Stimulated activated effector memory CD8-positive, alpha-beta T cell treated with anti-CD3 and anti-CD28 coated beads, Interleukin-12 subunit alpha, Interleukin-12 subunit beta, amount 100 ng/mL, for 72 hours (primary cell): Measurements from ENCODE around the gene BTBD3.
A peak's percentile ranks its signal among the peaks of the same experiment; 100 is the strongest.

Experiments used
- ATAC-seq: fragments of 150-1000 bp; cut with Tn5 transposase; 2 replicates; pipeline ENCODE4 v1.10.0; 2021
- DNase-seq, 2 donors: peaks; one replicate each; pipeline ENCODE4 v3.0.0; 2021 to 2022; ENCODE audit warnings: low spot score in 2 of 2
- H3K27ac Mint-ChIP-seq: one replicate; pipeline ENCODE4 v1.8.0; 2022; ENCODE audit warnings: mild to moderate bottlenecking, mixed read lengths
- H3K36me3 Mint-ChIP-seq: one replicate; pipeline ENCODE4 v1.8.0; 2022; ENCODE audit warnings: mild to moderate bottlenecking, mixed read lengths
- H3K4me1 Mint-ChIP-seq: one replicate; pipeline ENCODE4 v1.8.0; 2022; ENCODE audit warnings: mixed read lengths
- H3K4me3 Mint-ChIP-seq: one replicate; pipeline ENCODE4 v1.8.0; 2022; ENCODE audit warnings: mild to moderate bottlenecking, mixed read lengths
- H3K9me3 Mint-ChIP-seq: one replicate; pipeline ENCODE4 v1.8.0; 2022; ENCODE audit warnings: mixed read lengths

Gene BTBD3

DNA sequence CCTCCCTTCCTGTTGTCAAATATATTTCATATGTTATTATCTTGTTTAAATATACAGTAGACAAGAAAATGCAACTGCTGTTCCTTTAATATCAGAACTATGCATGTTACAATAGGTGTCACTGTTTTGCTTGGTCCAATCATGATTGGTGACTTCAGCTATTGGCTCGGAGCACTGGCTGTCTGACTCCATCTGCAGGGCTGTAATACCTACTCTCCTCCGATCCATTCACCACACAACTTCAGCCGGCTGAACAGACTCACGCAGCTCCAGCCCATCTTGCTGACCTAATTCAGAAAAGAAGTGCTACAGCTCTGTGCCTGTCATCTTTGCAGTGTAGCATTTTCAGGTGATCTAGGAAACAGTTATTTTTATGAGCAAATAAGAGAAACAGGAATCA is at the start of gene BTBD3:
Gene BTBD3, plus strand, starts transcription at position 231 of the 400 bp plus-strand sequence. CDS start 383 bp downstream, outside the sequence.
- H3K9me3 Mint-ChIP-seq, result peaks cover 7% of the 10 kb centered on the region
- H3K36me3 Mint-ChIP-seq, result no peaks in the 10 kb centered on the region
- DNase-seq (no peak), ATAC-seq (no peak)
- H3K27ac Mint-ChIP-seq, result no peak within 1 kb of the TSS
- no peaks in the 10 kb centered on the region for H3K4me1 Mint-ChIP-seq
- H3K4me3 Mint-ChIP-seq, result no peak within 1 kb of the TSS

DNA sequence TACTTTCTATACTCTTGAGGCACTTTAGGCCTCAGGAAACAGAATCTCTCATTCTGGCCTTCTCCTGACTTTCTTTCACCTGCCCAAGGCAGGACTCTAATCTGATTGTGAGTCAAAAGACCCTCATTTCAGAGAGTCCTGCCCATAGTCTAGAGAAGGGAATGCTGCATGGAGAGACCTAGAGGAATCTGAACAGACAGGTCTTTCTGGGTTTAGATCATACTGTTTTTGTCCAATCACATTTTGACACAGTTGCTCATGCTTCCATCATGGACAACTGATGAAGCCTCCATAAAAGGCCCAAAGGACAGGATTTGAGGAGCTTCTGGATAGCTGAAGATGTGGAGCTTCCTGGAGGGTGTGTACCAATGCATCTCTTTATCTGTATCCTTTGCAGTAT is 48.1 kb upstream of the BTBD3 start:
- Mint-ChIP-seq H3K36me3 (no peaks in the 10 kb centered on the region), H3K9me3 (peaks cover 35% of the 10 kb centered on the region), H3K4me1 (no peaks in the 10 kb centered on the region), H3K27ac (no peak overlapping the region), H3K4me3 (no peak overlapping the region)
- ATAC-seq (no peak), DNase-seq (no peak)

DNA sequence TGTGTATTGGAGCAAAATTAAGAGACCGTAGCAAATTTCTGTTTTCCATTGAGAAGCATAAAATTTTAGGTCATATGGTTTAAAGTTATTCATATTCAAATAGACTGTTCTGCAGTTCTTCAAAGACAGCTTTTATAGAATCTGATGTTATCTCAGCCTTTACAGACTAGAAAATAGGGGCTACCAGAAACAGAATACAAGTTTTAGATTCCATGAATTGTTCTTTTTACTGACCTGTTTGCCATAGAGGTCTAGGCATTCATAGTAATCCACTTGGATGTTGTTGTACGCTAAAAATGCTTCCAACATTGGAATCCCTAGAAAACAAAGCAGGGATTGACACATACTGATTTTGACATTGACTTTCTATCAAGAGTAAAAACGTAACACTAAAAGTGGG is 47.3 kb upstream of the BTBD3 start:
- no peak for DNase-seq
- Mint-ChIP-seq H3K4me3 (no peak overlapping the region), H3K4me1 (no peaks in the 10 kb centered on the region), H3K9me3 (peaks cover 31% of the 10 kb centered on the region), H3K36me3 (no peaks in the 10 kb centered on the region), H3K27ac (no peak overlapping the region)
- no peak for ATAC-seq

DNA sequence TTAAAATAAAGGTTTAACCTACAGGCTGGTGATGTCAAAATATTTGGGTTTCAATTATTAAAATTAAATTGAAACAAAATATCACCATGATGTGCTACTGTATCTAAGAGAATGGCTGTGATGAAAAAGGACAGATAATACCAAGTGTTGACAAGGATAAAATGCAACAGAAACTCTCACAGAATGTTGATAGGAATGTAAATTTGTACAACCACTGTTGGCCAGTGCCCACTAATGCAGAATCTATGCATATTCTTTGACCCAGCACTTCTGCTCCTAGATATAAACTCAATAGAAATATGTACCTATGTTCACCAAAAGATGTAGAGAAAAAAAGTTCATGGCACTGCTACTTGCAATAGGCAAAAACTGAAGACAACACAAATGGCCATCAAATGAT is 41.1 kb upstream of the BTBD3 start:
- Mint-ChIP-seq H3K4me3 (no peak overlapping the region), H3K9me3 (peaks cover 27% of the 10 kb centered on the region), H3K36me3 (no peaks in the 10 kb centered on the region), H3K27ac (no peak overlapping the region), H3K4me1 (no peaks in the 10 kb centered on the region)
- DNase-seq, result no peak
- no peak for ATAC-seq

DNA sequence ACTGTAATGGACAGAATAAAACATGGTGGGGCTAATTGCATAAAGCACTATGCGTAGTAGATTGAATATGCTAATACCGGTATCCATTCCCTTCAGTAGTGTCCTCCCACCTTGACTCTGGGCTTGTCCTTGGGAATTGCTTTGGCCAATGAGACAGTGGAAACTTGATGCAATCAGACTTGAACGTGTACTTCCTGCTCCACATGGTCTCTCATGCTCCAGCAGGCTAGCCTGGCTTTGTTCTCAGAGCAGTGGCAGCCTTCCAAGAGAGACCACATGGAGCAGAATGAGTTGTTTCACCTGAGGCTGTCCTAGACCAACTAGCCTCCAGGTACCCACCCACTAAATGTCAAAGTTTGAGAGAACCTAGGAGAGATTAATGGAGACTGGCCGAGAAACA is 37.0 kb upstream of the BTBD3 start:
- Mint-ChIP-seq H3K4me1 (no peaks in the 10 kb centered on the region), H3K27ac (no peak overlapping the region), H3K9me3 (peaks cover 9% of the 10 kb centered on the region), H3K4me3 (no peak overlapping the region), H3K36me3 (no peaks in the 10 kb centered on the region)
- DNase-seq, result no peak
- ATAC-seq, result no peak

DNA sequence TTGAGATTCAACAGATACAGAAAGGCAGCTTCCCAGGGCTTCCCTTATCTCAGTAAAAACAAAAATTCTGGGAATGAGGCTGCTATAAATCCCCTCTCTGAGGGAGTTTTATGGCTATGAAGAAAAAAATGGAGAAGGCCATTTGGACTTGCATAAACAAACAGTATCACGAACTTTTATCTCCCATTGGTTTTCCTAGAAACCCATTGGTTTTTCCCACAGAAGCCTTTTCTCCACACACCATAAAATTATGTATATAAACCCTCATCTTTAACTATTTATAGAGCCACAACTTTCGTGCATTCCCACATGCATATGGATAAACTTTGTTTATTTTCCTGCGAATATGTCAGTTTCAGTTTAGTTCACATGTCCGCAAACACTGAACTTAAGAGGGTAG is 36.2 kb upstream of the BTBD3 start:
- H3K9me3 Mint-ChIP-seq, result peaks cover 4% of the 10 kb centered on the region
- no peaks in the 10 kb centered on the region for H3K36me3 Mint-ChIP-seq
- no peaks in the 10 kb centered on the region for H3K4me1 Mint-ChIP-seq
- H3K4me3 Mint-ChIP-seq, result no peak overlapping the region
- H3K27ac Mint-ChIP-seq, result no peak overlapping the region
- DNase-seq, result no peak
- no peak for ATAC-seq

DNA sequence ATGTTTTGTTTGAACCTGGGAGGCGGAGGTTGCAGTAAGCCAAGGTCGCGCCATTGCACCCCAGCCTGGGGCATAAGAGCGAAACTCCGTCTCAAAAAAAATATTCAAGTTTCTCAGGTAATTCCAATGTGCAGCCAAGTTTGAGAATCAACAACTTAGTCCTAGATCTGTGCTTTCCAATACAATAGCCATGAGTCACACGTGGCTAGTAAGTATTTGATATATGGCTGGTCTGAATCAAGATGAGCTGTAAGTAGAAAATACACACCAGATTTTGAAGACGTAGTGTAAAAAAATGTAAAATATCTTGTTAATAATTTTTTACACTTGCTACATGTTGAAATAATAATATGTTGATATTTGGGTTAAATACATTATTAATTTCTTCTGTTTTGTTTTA is 35.0 kb upstream of the BTBD3 start:
- ATAC-seq (no peak), DNase-seq (no peak)
- Mint-ChIP-seq H3K36me3 (no peaks in the 10 kb centered on the region), H3K27ac (no peak overlapping the region), H3K4me3 (no peak overlapping the region), H3K4me1 (no peaks in the 10 kb centered on the region), H3K9me3 (no peaks in the 10 kb centered on the region)

DNA sequence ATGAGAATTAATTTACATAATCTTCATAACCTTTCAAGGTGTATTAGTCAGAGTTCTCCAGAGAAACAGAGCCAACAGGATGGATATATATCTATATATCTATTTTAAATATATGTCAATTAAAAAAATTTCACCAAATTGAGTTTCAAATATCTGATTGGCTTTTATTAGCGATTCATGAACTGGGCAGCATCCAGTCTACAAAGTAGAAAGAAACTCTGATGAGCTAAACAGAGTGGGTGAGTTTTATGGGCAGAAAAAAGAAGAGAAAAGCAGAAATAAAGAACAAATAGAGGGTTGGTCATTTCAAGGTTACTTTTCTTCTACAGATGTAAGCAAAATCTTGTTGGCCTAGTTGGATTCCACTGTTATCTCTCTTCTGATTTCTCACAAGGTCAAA is 29.0 kb upstream of the BTBD3 start:
- Mint-ChIP-seq H3K9me3 (peaks cover 2% of the 10 kb centered on the region), H3K4me3 (no peak overlapping the region), H3K4me1 (no peaks in the 10 kb centered on the region), H3K27ac (no peak overlapping the region), H3K36me3 (no peaks in the 10 kb centered on the region)
- DNase-seq (no peak), ATAC-seq (no peak)

DNA sequence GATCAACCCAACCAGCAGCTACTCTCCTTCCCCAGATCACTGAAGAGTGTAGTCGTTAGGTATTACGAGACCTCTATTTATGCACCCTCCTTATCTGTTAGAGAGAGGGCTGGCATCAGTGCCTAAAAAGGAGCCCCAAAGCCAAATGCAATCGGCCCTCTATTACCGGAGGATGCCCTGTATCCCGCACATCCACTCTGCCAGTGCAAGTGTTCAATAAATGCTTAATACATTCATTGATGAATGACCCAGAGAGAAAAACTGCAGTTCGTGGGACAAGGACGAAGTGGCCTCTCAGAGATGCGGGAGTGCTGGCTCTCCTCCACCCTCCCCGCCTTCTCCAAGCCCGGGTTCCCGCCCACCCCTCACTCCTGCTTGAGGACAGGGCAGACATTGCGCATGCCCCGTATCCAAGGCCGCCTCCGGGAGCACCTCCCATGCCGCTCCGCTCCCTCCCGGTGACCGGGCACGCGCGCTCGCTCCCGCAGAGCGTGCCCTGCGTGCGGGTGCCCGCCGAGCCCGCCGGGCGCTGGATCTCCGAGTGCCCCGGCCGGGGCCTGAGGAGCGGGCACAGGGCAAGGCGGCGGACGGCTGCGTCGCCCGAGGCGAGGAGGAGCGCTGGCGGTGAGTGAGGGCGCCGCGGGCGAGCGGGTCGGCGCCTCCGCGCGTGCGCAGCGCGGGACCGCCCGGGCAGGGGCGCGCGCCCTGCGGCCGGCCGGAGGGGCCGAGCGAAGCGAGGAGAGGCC is 27.2 kb upstream of the BTBD3 start:
- Mint-ChIP-seq H3K4me3 (no peak overlapping the region), H3K9me3 (peaks cover 5% of the 10 kb centered on the region), H3K4me1 (no peaks in the 10 kb centered on the region), H3K27ac (no peak overlapping the region), H3K36me3 (no peaks in the 10 kb centered on the region)
- ATAC-seq (peak; percentile 47), DNase-seq (no peak)

DNA sequence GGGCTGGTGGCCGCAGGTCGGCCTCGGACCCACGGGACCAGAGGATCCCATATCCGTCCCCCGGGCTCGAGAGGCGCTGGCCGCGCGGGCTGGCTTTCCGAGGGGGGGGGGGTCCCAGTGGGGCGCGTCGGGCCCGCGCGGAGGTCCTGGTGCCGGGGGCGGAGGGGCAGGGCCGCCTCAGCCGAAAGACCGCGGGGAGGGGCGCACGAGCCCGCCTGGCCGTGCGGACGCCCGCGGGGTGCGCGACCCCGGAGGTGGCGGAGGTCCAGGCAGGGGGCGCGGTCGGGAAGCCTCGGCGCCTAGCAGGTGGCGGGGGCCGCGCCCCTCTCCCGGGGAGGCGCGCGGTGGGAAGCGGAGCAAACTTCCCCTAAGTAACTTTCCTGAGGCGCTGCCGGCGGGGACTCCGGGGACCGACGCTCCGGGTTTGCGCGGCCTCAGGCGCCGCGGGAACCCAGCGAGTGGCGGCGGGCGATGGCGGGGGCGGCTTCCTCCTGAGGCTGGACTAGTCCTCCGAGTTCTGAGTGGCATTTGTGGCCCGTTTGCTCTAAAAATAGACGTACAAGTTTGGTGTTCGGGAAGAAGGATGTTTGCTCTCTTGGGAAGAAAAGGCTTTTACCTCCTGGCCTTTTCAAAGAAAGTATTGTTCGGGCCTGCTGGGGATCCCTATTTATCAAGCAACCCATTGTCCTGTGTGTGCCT is 26.5 kb upstream of the BTBD3 start:
- H3K36me3 Mint-ChIP-seq, result no peaks in the 10 kb centered on the region
- DNase-seq, result no peak
- H3K27ac Mint-ChIP-seq, result no peak overlapping the region
- no peak for ATAC-seq
- no peak overlapping the region for H3K4me3 Mint-ChIP-seq
- H3K9me3 Mint-ChIP-seq, result peaks cover 10% of the 10 kb centered on the region
- no peaks in the 10 kb centered on the region for H3K4me1 Mint-ChIP-seq

DNA sequence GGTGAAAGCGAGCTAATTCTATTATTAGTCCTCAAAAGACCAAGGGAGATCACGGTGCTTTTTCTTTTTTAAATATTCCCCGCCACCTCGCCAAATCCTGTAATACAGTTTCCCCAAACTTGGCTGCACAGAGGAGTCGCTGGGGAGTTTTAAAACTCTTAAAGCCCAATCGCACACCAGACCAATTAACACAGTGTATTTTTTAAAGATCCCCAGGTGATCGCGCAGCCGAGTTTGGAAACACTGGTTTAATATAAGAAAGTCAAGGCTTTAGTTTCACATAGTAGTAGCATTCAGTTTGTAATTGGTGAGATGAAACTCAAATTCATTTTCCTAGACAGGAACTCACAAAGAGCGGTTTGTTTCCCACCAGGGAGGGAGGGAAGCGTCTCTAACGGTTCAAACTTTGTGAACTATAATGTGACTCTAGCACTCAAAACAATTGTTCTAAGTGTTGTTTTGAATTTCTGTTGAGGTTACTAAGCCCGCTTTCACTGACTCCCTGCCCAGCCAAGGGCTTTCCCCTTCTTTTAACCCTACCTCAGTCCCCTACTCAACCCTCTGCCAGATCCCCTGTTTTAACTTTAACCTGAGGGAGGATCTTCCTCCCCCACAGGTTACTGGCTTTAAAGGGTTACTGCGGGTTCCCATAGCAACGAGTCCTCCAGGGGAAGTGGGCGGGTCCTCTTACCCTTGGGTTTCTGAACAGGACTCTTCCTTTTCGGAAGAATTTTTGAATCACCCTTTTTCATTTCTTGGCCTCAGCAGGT is 25.7 kb upstream of the BTBD3 start:
- DNase-seq, result no peak
- H3K9me3 Mint-ChIP-seq, result peaks cover 11% of the 10 kb centered on the region
- H3K4me3 Mint-ChIP-seq, result no peak overlapping the region
- H3K4me1 Mint-ChIP-seq, result no peaks in the 10 kb centered on the region
- H3K36me3 Mint-ChIP-seq, result no peaks in the 10 kb centered on the region
- no peak for ATAC-seq
- no peak overlapping the region for H3K27ac Mint-ChIP-seq

DNA sequence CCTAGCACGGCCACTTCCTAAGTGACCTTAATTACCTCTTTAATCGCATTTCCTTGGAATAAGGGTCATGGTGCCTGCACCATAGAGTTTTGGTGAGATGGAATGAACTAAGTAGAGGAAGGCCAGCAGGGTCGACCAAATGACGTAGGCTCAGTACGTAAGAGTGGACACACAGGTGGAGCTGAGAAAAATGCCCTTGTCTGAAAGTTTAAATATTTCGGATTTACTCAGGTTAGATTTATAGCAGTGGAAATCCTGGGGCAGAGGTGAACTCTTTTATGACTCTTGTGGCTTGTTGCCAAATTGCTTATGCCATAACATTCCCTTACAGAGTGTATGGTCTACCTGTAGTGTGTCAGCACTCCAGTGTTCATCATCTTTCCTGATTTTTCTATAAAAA is 23.6 kb upstream of the BTBD3 start:
- no peaks in the 10 kb centered on the region for H3K4me1 Mint-ChIP-seq
- DNase-seq (no peak), ATAC-seq (no peak)
- H3K9me3 Mint-ChIP-seq, result peaks cover 18% of the 10 kb centered on the region
- no peak overlapping the region for H3K27ac Mint-ChIP-seq
- no peak overlapping the region for H3K4me3 Mint-ChIP-seq
- no peaks in the 10 kb centered on the region for H3K36me3 Mint-ChIP-seq

DNA sequence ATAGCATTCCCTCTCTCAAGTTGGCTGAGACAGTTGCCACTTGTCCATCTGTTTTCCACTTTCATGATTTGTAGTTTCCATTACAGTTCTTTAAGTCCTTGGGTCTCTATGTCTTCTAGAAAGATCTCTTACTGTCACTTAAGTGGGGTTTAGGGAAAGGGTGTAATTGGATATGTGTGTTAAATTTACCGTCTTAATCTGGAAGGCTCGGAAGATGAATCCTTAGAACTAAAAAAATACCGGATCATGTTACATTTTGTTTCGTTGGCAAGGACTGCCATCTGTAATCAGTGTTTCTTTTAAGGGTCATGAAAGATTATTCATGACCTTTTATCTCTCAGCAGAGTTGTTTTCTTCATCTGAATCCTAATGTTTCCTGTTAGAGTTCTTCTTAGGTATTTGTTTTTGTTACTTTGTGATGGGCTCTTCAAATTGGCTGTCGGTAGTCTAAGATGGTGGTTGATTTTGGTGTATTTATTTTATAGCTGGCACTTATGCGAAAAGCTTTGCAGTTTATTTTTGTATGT is 21.8 kb upstream of the BTBD3 start:
- H3K4me1 Mint-ChIP-seq, result no peaks in the 10 kb centered on the region
- H3K27ac Mint-ChIP-seq, result no peak overlapping the region
- no peaks in the 10 kb centered on the region for H3K36me3 Mint-ChIP-seq
- peaks cover 20% of the 10 kb centered on the region for H3K9me3 Mint-ChIP-seq
- DNase-seq, result no peak
- H3K4me3 Mint-ChIP-seq, result no peak overlapping the region
- no peak for ATAC-seq

DNA sequence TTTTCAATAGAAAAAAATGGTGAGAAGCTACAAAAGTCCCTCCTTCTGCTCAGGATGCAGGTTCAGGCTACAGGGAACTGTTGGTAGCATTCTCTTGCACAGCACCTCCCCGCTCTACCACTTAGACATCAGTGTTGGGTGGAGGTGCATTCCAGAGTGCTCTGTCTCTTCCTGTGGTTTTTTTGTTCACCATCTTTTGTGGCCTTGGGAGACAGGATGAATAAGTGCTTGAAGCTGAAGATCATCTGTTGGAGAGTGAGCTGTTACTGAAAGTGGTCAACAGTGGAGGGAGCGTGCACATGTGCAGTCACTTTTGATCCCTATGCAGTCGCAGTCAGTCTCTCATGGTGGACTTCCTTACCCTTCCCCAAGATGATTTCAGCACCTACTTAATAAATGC is 16.6 kb upstream of the BTBD3 start:
- no peaks in the 10 kb centered on the region for H3K36me3 Mint-ChIP-seq
- DNase-seq, result no peak
- no peaks in the 10 kb centered on the region for H3K4me1 Mint-ChIP-seq
- ATAC-seq, result no peak
- peaks cover 14% of the 10 kb centered on the region for H3K9me3 Mint-ChIP-seq
- H3K4me3 Mint-ChIP-seq, result no peak overlapping the region
- H3K27ac Mint-ChIP-seq, result no peak overlapping the region

DNA sequence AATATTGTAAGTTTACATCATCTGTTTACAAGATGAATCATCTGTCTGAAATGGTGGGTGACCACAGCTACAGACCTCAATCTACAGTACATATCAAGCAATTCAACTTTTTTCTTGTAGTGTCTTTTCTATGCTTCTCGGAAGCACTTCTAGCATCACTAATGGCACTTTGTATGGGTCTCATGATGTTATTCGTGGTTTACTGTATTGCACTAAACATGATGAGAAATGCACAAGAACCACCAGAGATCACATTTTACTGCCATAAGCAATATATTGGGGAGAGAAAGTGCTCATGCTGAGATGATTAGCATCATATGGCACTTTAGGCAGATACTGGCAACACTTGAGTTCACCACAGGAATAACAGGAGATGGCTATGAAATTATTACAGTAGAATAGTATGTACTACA is 15.4 kb upstream of the BTBD3 start:
- no peak overlapping the region for H3K4me3 Mint-ChIP-seq
- peaks cover 12% of the 10 kb centered on the region for H3K9me3 Mint-ChIP-seq
- H3K27ac Mint-ChIP-seq, result no peak overlapping the region
- ATAC-seq, result no peak
- no peaks in the 10 kb centered on the region for H3K4me1 Mint-ChIP-seq
- DNase-seq, result no peak
- no peaks in the 10 kb centered on the region for H3K36me3 Mint-ChIP-seq
